ENCODE data around the gene TNKS1BP1. TPM values are rescaled to one million over a fixed set of nuclear protein-coding genes. Genes with fewer than 3 reads are reported as not detected.

The TNKS1BP1 gene
- polyA plus RNA-seq, 1 of the 3 experiments (the other 2 are of a cell fraction) = 43.3 TPM

DNA sequence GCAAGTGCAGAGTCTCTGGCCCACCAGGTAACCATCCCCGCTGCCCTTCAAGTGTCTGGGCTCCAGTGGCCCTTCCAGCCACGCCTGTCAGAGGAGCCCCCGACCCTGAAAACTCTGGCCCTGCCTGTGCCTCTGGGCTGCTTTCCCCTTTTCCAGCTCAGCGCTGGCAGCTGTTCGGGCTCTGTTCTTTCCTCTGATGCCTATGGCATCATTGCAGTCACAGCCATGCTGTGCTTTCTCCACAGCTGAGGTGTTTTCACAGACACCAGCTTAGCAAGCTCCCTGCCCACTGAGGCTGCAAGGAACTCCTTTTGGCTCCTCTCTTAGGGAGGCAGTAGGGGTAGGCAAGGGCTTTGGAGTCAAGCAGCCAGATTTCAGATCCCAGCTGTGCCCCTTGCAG lies 34.6 kb upstream of the TNKS1BP1 start:
- no peak for DNase-seq
- no peak overlapping the region for H3K4me2 ChIP-seq
- no peak overlapping the region for H3K27ac ChIP-seq (ENCODE audit: low read depth in 2 of 2, low read length in 1 of 2)
- no peaks in the 10 kb centered on the region for H3K79me2 ChIP-seq (ENCODE audit: insufficient read depth)
- H3K4me1 ChIP-seq (ENCODE audit: control insufficient read depth in 1 of 2, insufficient read depth in 2 of 2, low read depth in 1 of 2, low read length in 1 of 2) = no peaks in the 10 kb centered on the region; a peak in 1 of 4 replicates
- no peaks in the 10 kb centered on the region for H3K36me3 ChIP-seq (replicated peaks in 1 of 2; ENCODE audit: control insufficient read depth in 1 of 2, insufficient read depth in 2 of 2, low read length in 1 of 2)
- peaks cover 12% of the 10 kb centered on the region; the same call in 1 of the 2 replicates for H3K27me3 ChIP-seq (ENCODE audit: insufficient read depth)
- no peak overlapping the region for H3K9ac ChIP-seq
- no peaks in the 10 kb centered on the region for H3K9me3 ChIP-seq
- H3K9me2 ChIP-seq = no peaks in the 10 kb centered on the region
- no peaks in the 10 kb centered on the region for H3F3A ChIP-seq (replicated peaks; ENCODE audit: insufficient read depth)
- 45% methylated on average over 5 of the region's 5 CpGs for WGBS (ENCODE audit: low lambda C conversion rate)
- CTCF ChIA-PET = interaction anchor here (0.9 to 7.1 kb wide), 3 partner anchors 9 to 254 kb away, joined by 3 to 33 read pairs (median 14); no protein-coding TSS in a partner anchor
- no peak overlapping the region for H3K4me3 ChIP-seq (ENCODE audit: low read depth in 2 of 2, low read length in 1 of 2)
- POLR2A ChIA-PET = no interaction called here
- no peak overlapping the region for H2AFZ ChIP-seq (ENCODE audit: low read depth)
- TF ChIP-seq MEF2A (IDR thresholded peaks at IDR 0.05; ENCODE audit: borderline replicate concordance, low read depth) (no peak), RXRA (IDR thresholded peaks at IDR 0.05; ENCODE audit: borderline replicate concordance, low read depth) (no peak), POLR2AphosphoS5 (IDR thresholded peaks at IDR 0.05; ENCODE audit: low read depth, low read length) (no peak), RFX5 (IDR thresholded peaks at IDR 0.05; ENCODE audit: low read length) (no peak), SIN3A (IDR thresholded peaks at IDR 0.05; ENCODE audit: borderline replicate concordance, low read depth, low read length) (no peak)
- TF ChIP-seq, protein P1, sequence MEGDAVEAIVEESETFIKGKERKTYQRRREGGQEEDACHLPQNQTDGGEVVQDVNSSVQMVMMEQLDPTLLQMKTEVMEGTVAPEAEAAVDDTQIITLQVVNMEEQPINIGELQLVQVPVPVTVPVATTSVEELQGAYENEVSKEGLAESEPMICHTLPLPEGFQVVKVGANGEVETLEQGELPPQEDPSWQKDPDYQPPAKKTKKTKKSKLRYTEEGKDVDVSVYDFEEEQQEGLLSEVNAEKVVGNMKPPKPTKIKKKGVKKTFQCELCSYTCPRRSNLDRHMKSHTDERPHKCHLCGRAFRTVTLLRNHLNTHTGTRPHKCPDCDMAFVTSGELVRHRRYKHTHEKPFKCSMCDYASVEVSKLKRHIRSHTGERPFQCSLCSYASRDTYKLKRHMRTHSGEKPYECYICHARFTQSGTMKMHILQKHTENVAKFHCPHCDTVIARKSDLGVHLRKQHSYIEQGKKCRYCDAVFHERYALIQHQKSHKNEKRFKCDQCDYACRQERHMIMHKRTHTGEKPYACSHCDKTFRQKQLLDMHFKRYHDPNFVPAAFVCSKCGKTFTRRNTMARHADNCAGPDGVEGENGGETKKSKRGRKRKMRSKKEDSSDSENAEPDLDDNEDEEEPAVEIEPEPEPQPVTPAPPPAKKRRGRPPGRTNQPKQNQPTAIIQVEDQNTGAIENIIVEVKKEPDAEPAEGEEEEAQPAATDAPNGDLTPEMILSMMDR (IDR thresholded peaks at IDR 0.05) = no peak
- TF ChIP-seq, protein P2, sequence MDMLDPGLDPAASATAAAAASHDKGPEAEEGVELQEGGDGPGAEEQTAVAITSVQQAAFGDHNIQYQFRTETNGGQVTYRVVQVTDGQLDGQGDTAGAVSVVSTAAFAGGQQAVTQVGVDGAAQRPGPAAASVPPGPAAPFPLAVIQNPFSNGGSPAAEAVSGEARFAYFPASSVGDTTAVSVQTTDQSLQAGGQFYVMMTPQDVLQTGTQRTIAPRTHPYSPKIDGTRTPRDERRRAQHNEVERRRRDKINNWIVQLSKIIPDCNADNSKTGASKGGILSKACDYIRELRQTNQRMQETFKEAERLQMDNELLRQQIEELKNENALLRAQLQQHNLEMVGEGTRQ (IDR thresholded peaks at IDR 0.05; ENCODE audit: borderline replicate concordance, low read depth, low read length) = no peak
- TF ChIP-seq, protein P3, sequence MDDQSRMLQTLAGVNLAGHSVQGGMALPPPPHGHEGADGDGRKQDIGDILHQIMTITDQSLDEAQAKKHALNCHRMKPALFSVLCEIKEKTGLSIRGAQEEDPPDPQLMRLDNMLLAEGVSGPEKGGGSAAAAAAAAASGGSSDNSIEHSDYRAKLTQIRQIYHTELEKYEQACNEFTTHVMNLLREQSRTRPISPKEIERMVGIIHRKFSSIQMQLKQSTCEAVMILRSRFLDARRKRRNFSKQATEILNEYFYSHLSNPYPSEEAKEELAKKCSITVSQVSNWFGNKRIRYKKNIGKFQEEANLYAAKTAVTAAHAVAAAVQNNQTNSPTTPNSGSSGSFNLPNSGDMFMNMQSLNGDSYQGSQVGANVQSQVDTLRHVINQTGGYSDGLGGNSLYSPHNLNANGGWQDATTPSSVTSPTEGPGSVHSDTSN (IDR thresholded peaks at IDR 0.05) = no peak
- H4K20me1 ChIP-seq (ENCODE audit: insufficient read depth) = no peaks in the 10 kb centered on the region

DNA sequence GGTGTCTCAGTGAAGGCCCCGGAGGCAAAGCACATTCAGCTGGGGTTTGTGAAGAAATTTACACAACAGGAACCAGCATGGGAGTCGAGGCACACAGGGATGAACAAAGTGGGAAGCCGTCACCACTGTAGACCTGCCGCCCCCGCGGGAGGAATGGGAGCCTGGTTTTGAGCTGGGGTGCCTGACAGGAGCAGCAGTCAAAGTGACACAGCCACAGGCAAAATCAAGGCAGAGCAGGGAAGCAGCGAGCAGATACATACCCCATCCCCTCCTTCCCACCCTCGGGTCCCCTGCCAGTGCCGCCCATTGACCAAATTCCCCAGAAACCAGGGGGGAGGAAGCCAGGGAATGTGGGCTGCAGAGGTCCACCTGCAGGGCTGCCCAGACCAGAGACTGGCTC lies 34.2 kb upstream of the TNKS1BP1 start:
- H3K9ac ChIP-seq = no peak overlapping the region
- no peak overlapping the region for H3K4me2 ChIP-seq
- H3K9me3 ChIP-seq = no peaks in the 10 kb centered on the region
- peaks cover 9% of the 10 kb centered on the region; the same call in 1 of the 2 replicates for H3K27me3 ChIP-seq (ENCODE audit: insufficient read depth)
- DNase-seq = no peak
- no peak overlapping the region for H3K27ac ChIP-seq (ENCODE audit: low read depth in 2 of 2, low read length in 1 of 2)
- WGBS (ENCODE audit: low lambda C conversion rate) = 42% methylated on average over 6 of the region's 9 CpGs
- H3K79me2 ChIP-seq (ENCODE audit: insufficient read depth) = no peaks in the 10 kb centered on the region
- H3K4me1 ChIP-seq (ENCODE audit: control insufficient read depth in 1 of 2, insufficient read depth in 2 of 2, low read depth in 1 of 2, low read length in 1 of 2) = no peaks in the 10 kb centered on the region; a peak in 1 of 4 replicates
- no peak overlapping the region for H3K4me3 ChIP-seq (ENCODE audit: low read depth in 2 of 2, low read length in 1 of 2)
- no peak overlapping the region for H2AFZ ChIP-seq (ENCODE audit: low read depth)
- no peaks in the 10 kb centered on the region for H3K36me3 ChIP-seq (replicated peaks in 1 of 2; ENCODE audit: control insufficient read depth in 1 of 2, insufficient read depth in 2 of 2, low read length in 1 of 2)
- no peaks in the 10 kb centered on the region for H4K20me1 ChIP-seq (ENCODE audit: insufficient read depth)
- TF ChIP-seq EP300 (IDR thresholded peaks at IDR 0.05; ENCODE audit: borderline replicate concordance in 1 of 2, low read depth in 1 of 2, low read length in 1 of 2) = no peak
- TF ChIP-seq RFX5 (IDR thresholded peaks at IDR 0.05; ENCODE audit: low read length) = no peak
- no peak for TF ChIP-seq FOSL2 (IDR thresholded peaks at IDR 0.05; ENCODE audit: borderline replicate concordance, low read depth)
- no peak for TF ChIP-seq GABPA (IDR thresholded peaks at IDR 0.05; ENCODE audit: low read depth)
- no peak for TF ChIP-seq RAD21 (IDR thresholded peaks at IDR 0.05; ENCODE audit: low read length)
- no peak for TF ChIP-seq YY1 (IDR thresholded peaks at IDR 0.05; ENCODE audit: low read depth)
- no peak for TF ChIP-seq TCF12 (IDR thresholded peaks at IDR 0.05)
- TF ChIP-seq CHD2 (IDR thresholded peaks at IDR 0.05; ENCODE audit: low read length, partially characterized antibody) = no peak
- TF ChIP-seq, protein P2 (IDR thresholded peaks at IDR 0.05; ENCODE audit: borderline replicate concordance, low read depth, low read length) = no peak
- TF ChIP-seq MXI1 (IDR thresholded peaks at IDR 0.05; ENCODE audit: low read depth, low read length) = no peak
- no peak for TF ChIP-seq JUND (IDR thresholded peaks at IDR 0.05)
- TF ChIP-seq TAF1 (IDR thresholded peaks at IDR 0.05; ENCODE audit: borderline replicate concordance, low read depth, low read length) = no peak
- H3K9me2 ChIP-seq = no peaks in the 10 kb centered on the region
- ChIA-PET POLR2A (no interaction called here), CTCF (interaction anchor here (0.9 to 7.1 kb wide), 3 partner anchors 9 to 254 kb away, joined by 3 to 33 read pairs (median 8); no protein-coding TSS in a partner anchor)
- no peaks in the 10 kb centered on the region for H3F3A ChIP-seq (replicated peaks; ENCODE audit: insufficient read depth)
